ENCODE measurements around the gene BANF1. TPM values are rescaled to one million over a fixed set of nuclear protein-coding genes. Genes with fewer than 3 reads are reported as not detected.

Gene BANF1
- total RNA-seq, 1 experiment from 2014 or later, result 269 TPM

GRCh38 chr11:65962141-65962564 lies 40.1 kb upstream of the BANF1 start:
- H3K27ac Mint-ChIP-seq, result peak overlapping the region; percentile 70
- H3K4me3 Mint-ChIP-seq, result peak overlapping the region; percentile 91
- CTCF ChIA-PET, result interaction anchor here (0.6 to 0.8 kb wide), 2 partner anchors 30 to 74 kb away, joined by 3 read pairs; partner anchors contain the start of gene FIBP
- TF ChIP-seq AR (CRISPR knock-in tag; IDR thresholded peaks at IDR 0.05) (no peak), MXD4 (CRISPR knock-in tag; IDR thresholded peaks at IDR 0.05; ENCODE audit: borderline replicate concordance) (no peak), CDX4 (CRISPR knock-in tag; IDR thresholded peaks at IDR 0.05; ENCODE audit: borderline replicate concordance) (no peak), SMAD4 (CRISPR knock-in tag; IDR thresholded peaks at IDR 0.05) (no peak), USF1 (CRISPR knock-in tag; IDR thresholded peaks at IDR 0.05) (no peak), ZNF425 (CRISPR knock-in tag; conservative IDR thresholded peaks at IDR 0.05) (no peak), RELA (CRISPR knock-in tag; IDR thresholded peaks at IDR 0.05; ENCODE audit: borderline replicate concordance) (no peak), MLX (CRISPR knock-in tag; IDR thresholded peaks at IDR 0.05) (no peak), ZNF138 (CRISPR knock-in tag; conservative IDR thresholded peaks at IDR 0.05) (no peak), TCF7 (CRISPR knock-in tag; IDR thresholded peaks at IDR 0.05; ENCODE audit: low read depth) (no peak), ZSCAN18 (CRISPR knock-in tag; IDR thresholded peaks at IDR 0.05) (no peak), ATF6 (CRISPR knock-in tag; IDR thresholded peaks at IDR 0.05) (no peak), E2F5 (CRISPR knock-in tag; IDR thresholded peaks at IDR 0.05) (no peak), ZNF532 (CRISPR knock-in tag; IDR thresholded peaks at IDR 0.05; ENCODE audit: borderline replicate concordance) (no peak), ZNF416 (CRISPR knock-in tag; IDR thresholded peaks at IDR 0.05) (no peak), CTCF (IDR thresholded peaks at IDR 0.05) (no peak), NFATC4 (CRISPR knock-in tag; IDR thresholded peaks at IDR 0.05) (no peak)
- H3K4me1 Mint-ChIP-seq, result peaks cover 21% of the 10 kb centered on the region
- H3K27me3 Mint-ChIP-seq (ENCODE audit: low read depth), result peaks cover 3% of the 10 kb centered on the region; the same call in 1 of the 2 replicates
- POLR2A ChIA-PET, result no interaction called here
- DNase-seq (ENCODE audit: low spot score) (no peak), ATAC-seq (no peak)
- peaks cover 30% of the 10 kb centered on the region for H3K36me3 Mint-ChIP-seq
- no peaks in the 10 kb centered on the region for H3K9me3 Mint-ChIP-seq
